Lung microvascular endothelial cell (primary cell): ENCODE measurements around the gene GPC4. TPM values are rescaled to one million over a fixed set of nuclear protein-coding genes. Genes with fewer than 3 reads are reported as not detected.

Experiments
- DNase-seq, 2 donors: peaks; one replicate each; pipeline versions ENCODE4 v3.0.0 to v3.0.0-alpha.2; 2010; ENCODE audit warnings: low read depth in 2 of 2
- total RNA-seq: library from RNA; depleted of rRNA; stranded (reverse); fragments of >200 nt; gene quantifications from 2 replicates; pipeline ENCODE4 v1.2.1, GENCODE V29; 2014

Gene GPC4
- total RNA-seq, 1 donor from 2014 or later: under 0.01 TPM

DNA sequence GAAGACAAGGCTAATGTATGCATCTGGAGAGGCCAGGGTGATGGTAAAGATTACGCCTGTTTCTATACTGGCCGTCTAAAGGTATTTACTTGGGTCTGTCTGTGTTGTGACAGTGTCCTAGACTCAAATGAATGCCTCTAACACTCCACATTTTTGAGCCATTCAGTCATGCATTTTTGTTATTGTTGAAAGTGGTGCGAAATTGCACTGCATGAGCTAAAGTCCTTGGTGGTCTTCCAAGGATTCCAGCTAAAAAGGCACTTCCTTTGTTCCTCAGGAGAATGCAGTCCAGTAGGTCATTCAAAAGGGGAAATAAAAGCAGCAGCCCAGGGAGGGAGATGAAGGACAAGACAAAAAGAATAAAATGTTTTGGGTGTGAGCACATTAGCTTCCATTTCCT lies 3.0 kb downstream of the GPC4 start:
- no peak for DNase-seq

- DNase-seq: no peak
Measured at GRCh38 chrX:133410550-133410949, 4.7 kb downstream of the GPC4 start.

DNA sequence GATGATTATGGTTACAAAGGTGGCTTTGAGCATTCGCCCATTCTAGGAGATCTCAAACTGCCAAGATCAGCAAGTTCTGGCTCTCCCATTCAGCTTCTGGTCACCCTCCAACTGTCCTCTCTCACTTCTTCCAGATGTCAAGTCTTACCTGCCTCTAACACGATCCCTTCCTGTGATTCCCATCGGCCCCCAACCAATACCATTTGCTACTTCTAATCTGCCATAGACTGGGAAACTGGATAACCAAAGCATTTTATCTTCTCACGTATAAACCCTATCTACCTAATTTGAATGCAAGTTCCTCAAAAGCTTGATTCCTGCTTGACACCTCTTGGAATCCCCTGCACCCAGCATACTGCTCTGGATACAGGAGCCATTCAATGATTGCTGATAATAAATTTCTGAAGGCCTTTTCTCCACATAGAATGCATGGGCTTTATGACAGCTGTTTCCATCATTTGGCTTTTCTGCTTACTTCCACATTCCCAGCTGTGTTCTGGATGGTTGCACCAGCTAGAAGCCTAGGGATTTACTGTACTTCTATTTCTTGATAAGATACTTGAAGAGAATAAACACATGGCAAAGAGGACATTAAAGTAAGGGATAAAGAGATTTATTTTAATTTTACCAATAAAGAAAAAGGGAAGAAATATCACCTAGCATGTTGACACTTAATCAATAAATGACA lies 9.6 kb downstream of the GPC4 start:
- no peak for DNase-seq

- DNase-seq: no peak
Measured at GRCh38 chrX:133403984-133404383, 11.3 kb downstream of the GPC4 start.

DNA sequence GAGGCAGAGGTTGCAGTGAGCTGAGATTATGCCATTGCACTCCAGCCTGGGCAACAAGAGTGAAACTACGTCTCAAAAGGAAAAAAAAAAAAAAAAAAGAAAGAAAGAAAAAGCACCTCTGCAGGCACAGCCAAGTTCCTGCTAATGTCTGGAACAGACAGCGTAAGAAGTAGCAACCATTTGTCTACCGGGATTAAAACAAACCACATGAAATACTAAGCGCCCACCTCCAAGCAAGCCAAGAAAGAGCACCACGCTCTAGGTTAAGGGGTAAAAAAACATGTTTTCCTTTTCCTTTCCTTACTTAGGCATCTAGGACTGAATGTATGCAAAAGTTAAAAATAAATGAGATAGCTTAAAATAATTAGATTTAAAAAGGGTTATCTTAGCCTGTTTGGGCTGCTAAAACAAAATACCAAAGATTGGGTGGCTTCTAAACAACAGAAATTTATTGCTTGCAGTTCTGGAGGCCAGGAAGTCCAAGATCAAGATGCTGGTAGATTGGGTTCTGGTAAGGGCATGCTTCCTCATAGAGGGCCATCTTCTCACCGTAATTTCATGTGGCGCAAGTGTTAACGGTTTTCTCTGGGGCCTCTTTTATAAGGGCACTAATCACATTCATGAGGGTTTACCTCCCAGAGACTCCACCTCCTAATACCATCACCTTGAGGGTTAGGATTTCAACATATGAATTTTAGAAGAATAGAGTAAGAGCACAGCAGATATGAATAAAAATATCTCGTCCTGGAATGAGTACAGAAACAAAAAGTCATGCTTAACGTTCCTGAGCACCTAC lies 12.3 kb downstream of the GPC4 start:
- no peak for DNase-seq

DNA sequence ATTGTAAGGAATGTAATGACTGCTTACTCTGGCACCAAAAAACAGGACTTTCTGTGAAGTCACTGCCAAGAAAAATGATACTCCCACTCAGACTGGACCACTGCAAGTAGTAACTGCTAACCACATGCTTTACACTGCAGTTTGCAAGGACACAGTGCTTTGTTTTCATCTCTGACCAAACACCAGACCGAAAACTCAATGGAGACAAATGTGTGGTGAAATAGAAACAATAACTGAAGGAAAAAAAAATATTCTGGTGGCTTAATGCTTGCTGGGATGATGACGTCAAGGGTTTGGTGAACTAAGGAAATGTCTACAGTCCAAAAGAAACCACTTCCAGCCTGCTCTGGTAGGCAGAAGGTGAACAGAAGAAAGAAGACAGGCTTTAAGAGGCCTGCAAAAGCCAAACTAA lies 13.2 kb downstream of the GPC4 start:
- no peak for DNase-seq

- no peak for DNase-seq
Measured at GRCh38 chrX:133401536-133401935, 13.8 kb downstream of the GPC4 start.

- DNase-seq: no peak
Measured at GRCh38 chrX:133399411-133399810, 15.9 kb downstream of the GPC4 start.

- DNase-seq: no peak
Measured at GRCh38 chrX:133394765-133395164, 20.5 kb downstream of the GPC4 start.

DNA sequence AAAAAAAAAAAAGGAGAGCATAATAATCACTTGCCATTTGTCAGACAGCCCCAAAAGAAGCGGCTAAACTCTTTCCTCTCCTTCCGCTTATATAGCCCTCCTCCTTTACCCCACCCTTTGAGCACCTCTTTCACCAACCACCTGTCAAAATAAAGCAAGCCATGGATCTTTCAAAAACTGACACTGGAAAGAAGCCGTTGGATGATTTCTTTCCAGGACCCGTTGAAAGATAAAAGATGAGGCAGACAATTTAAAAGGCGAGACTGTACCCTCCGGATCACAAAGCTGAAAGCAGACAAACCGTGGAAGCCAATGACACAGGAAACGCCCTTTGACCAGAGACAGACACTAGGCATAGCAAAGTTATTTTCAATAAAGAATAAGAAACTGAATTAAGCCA lies 22.6 kb downstream of the GPC4 start:
- no peak for DNase-seq

GRCh38 chrX:133391111-133391510 lies 24.2 kb downstream of the GPC4 start:
- DNase-seq: no peak

DNA sequence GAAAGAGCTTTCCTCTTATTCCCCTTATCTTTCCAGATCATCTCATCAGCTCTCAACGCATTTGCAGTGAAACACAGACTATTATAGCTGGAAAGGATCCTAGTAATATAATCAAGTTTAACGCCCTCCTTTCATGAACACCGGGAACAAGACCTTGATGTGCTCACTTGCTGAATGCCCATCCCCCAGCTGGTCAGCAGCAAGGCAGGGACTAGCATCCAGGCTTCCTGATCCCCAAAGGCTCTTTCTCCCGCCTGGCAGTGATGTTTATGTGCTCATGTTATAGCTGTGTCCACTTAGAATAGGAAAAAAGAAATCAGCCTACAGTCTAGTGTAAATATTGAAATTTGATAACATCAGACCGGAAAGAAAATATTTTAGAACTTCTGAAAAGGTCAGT lies 24.6 kb downstream of the GPC4 start:
- no peak for DNase-seq

- no peak for DNase-seq
Measured at GRCh38 chrX:133389975-133390374, 25.3 kb downstream of the GPC4 start.

DNA sequence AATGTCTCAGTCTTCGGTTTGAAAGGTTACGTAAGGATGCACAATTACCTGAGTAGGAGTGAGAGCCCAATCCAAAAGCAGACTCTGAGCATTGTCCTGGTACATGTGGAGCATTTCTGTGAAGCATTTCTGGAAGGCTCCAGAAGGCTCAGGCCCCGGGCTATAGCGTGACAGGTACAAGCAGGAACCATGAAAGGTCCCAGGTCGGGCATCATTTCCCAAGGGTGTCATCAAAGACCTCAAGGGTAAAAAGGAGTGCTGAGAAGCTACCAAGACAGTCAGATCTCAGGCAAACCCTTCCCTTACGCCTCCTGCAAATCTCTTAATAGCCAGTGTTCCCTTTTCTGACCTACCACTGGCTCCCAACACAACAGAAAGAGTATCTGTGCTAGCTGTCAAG lies 30.8 kb downstream of the GPC4 start:
- no peak for DNase-seq

DNA sequence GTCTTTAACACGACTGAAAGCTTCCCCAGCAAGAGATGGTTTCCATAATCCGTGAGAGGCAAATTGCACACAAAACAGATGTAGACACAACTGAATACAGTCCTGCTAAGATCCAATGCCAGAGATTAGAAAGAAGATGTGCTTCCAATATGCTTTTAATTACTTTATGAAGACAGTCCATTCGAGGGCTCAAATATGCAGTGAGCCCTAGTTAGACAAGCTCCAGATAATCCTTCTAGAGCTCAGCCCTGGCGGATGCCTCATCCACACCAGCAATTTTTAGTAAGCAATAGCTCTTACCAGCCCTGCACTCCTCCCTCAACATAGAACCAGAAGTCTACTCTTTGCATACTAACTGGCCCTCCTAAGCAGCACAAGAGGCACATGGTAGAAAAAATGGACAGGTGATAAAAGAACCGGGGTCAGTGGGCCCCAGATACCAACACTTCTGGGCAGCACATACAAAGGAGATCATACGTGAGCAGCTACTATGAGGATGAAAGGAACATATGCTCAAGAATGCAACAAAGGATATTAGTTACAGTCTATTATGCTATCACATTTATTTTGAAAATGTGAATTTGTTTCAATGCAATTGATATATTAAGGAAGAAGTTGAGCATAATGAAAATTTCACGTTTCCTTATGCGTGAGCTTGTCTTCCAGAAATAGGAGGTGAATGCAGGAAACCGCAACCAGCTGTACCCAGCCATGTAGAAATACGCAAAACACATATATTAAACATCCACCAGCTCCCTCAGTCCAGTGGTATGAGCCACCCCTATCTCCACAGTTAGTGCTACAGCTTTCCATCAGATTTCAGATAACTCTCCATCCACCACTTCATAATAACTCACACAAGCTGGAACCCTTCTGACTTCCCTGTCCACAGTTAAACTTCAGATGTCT lies 34.3 kb downstream of the GPC4 start:
- DNase-seq: no peak

- no peak for DNase-seq
Measured at GRCh38 chrX:133376422-133376821, 38.9 kb downstream of the GPC4 start.

GRCh38 chrX:133375615-133376340 lies 39.5 kb downstream of the GPC4 start:
- DNase-seq: no peak

- no peak for DNase-seq
Measured at GRCh38 chrX:133374874-133375387, 40.4 kb downstream of the GPC4 start.

- DNase-seq: no peak
Measured at GRCh38 chrX:133373386-133374079, 41.8 kb downstream of the GPC4 start.

- no peak for DNase-seq
Measured at GRCh38 chrX:133370696-133371275, 44.5 kb downstream of the GPC4 start.
